Skeletal muscle tissue (tissue), 4 donors: ENCODE measurements around the gene DNAJB2. TPM values are rescaled to one million over a fixed set of nuclear protein-coding genes. Genes with fewer than 3 reads are reported as not detected.

Experiments used
- H3K27ac ChIP-seq: one replicate; pipeline ENCODE4 v1.7.0; 2013; ENCODE audit warnings: mild to moderate bottlenecking, low read depth, low read length, inconsistent platforms
- H3K27me3 ChIP-seq, 3 donors: one replicate each; pipeline ENCODE4 v1.7.0; 2013; ENCODE audit warnings: low read length in 3 of 3; ENCODE audit not compliant: control insufficient read depth in 3 of 3, insufficient read depth in 3 of 3
- H3K36me3 ChIP-seq, 3 donors: one replicate each; pipeline ENCODE4 v1.7.0; 2013; ENCODE audit warnings: low read length in 3 of 3; ENCODE audit not compliant: control insufficient read depth in 3 of 3, insufficient read depth in 3 of 3
- H3K4me1 ChIP-seq, 3 donors: one replicate each; pipeline ENCODE4 v1.7.0; 2013; ENCODE audit warnings: low read length in 3 of 3, mild to moderate bottlenecking in 3 of 3; ENCODE audit not compliant: control insufficient read depth in 3 of 3, insufficient read depth in 3 of 3
- H3K4me3 ChIP-seq, 3 donors: one replicate each; pipeline ENCODE4 v1.7.0; 2013; ENCODE audit warnings: low read length in 3 of 3
- H3K9ac ChIP-seq, 3 donors: one replicate each; pipeline ENCODE4 v1.7.0; 2013; ENCODE audit warnings: low read length in 3 of 3, mild to moderate bottlenecking in 3 of 3, moderate library complexity in 2 of 3, low read depth in 1 of 3
- H3K9me3 ChIP-seq, 3 donors: one replicate each; pipeline ENCODE4 v1.7.0; 2013; ENCODE audit warnings: low read length in 3 of 3; ENCODE audit not compliant: control insufficient read depth in 3 of 3
- total RNA-seq: library from RNA; depleted of rRNA; stranded (reverse); fragments of >200 nt; gene quantifications from one replicate; pipeline ENCODE4 v1.2.3, GENCODE V29; 2014
- donor health status: Osteomylitis.

DNAJB2 gene
- total RNA-seq, 1 donor from 2014 or later: 49.6 TPM

DNA sequence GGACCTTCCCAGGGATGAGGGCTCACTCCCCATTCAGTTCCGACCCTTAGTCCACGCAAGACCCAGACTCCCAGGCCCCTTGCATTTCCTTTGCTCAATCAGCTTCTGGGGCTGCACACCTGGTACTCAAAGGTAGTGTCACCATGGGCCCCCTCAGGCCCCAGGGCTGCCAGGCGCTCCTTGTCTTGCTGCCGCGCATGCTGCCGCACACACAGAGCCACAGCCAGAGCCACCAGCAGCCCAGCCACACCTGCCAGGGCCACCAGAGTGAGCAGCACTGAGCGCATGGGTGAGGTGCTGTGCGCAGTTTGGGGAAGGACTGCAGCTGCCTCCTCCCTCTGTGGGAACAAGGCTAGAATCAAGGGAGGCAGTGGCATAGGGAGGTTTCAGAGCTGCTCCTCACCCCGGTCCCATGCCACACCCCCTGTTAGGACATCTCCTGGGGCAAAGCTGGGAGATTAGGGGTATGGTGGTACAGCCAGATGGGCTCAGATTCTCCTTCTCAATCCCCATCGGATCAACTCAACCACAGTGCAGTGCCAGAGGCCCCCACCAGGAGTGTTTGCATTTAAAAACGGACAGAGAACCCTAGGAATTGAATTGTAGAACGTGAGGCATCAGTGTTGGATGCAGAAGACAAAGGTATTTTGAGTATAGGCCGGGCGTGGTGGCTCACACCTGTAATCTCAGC is 18.7 kb downstream of the DNAJB2 start:
- Histone ChIP-seq H3K27me3 (peaks cover 0 to 23% (median 20%) of the 10 kb centered on the region in 3 donors), H3K27ac (no peak overlapping the region), H3K9me3 (no peaks in the 10 kb centered on the region), H3K4me1 (peaks cover 11 to 20% (median 12%) of the 10 kb centered on the region in 3 donors), H3K9ac (no peak overlapping the region), H3K4me3 (no peak overlapping the region), H3K36me3 (no peaks in the 10 kb centered on the region)

DNA sequence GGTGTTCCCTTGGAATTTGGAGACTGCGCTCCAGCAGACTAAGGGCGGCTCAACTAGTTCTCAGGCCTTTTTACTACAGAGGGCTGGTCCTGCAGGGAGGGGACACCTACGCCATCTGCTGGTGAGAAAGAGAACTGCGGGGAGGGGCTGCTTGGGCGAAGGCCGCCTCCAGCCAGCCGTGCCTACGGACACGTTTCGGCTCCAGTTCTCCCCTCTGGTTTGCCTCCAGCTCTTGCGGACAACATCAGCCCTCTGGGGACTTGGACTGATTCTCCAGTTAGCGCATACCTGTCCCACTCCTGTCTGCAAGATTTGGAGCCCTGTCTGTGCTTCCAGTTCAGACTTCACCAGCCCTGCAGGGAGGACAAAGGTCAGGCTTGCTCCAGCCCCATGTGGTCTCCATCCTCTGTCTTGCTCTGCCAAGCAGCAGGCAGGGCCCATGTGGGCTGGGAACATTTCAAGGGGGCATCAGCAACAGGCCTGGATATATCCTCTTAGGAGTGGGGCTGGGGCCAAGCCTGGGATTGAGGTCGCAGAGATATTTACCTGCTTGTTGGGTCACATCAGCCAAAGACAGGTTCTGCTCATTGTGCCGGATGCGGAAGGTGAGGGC is 19.7 kb downstream of the DNAJB2 start:
- no peak overlapping the region for H3K27ac ChIP-seq
- peaks cover 4 to 31% (median 25%) of the 10 kb centered on the region in 3 donors for H3K27me3 ChIP-seq
- peak overlapping the region; percentile 30 to 45 (median 32) for H3K9ac ChIP-seq
- peak overlapping the region in 2 of 3 donors; percentile 13 to 43 for H3K4me3 ChIP-seq
- H3K9me3 ChIP-seq: no peaks in the 10 kb centered on the region
- H3K36me3 ChIP-seq: no peaks in the 10 kb centered on the region
- peaks cover 11 to 20% (median 12%) of the 10 kb centered on the region in 3 donors for H3K4me1 ChIP-seq

DNA sequence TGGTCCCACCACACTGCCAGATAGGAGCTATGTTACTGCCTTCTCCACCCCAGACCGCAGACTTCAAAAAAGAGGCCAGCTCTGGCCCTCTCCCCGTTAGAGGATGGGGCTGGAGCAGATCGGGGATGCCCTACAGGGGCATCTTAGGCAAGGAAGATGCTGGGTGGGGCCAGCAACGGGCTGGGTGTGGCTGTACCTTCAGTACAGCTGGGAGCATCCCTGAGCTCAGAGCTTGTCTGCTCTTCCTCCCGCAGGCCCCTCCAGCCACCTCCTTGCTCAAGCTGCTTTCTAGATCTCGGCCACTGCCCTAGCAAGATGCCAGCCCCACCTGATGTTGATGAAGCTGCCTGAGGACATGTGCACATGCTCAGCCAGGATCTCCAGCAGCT is 20.2 kb downstream of the DNAJB2 start:
- H3K27me3 ChIP-seq: peaks cover 4 to 32% (median 26%) of the 10 kb centered on the region in 3 donors

DNA sequence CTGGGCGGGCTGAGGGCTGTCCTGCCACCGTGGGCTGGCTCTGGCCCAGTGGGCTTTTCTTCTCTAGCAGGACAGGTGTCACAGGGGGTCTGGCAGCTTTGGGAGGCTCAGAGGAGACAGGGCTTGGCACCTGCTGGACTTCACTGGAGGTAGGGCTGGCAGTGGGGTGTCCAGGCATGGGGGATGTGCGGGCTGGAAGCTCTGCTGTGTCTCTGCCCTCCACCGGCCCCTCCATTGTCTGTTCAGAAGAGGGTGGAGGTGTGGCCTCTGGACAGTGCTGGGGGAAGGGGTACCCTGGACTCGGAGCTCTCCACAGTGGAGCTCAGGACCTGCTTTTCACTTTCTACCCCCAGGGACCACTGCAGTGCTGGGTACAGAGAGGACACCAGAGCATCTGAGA is 20.9 kb downstream of the DNAJB2 start:
- H3K4me3 ChIP-seq: no peak overlapping the region
- no peaks in the 10 kb centered on the region for H3K9me3 ChIP-seq
- H3K4me1 ChIP-seq: peaks cover 5 to 10% (median 5%) of the 10 kb centered on the region in 3 donors
- peaks cover 4 to 32% (median 26%) of the 10 kb centered on the region in 3 donors for H3K27me3 ChIP-seq
- H3K9ac ChIP-seq: no peak overlapping the region
- no peaks in the 10 kb centered on the region for H3K36me3 ChIP-seq
- H3K27ac ChIP-seq: no peak overlapping the region

More for the DNA sequence above, 20.2 kb downstream of the DNAJB2 start:
- Histone ChIP-seq H3K4me1 (peaks cover 8 to 15% (median 8%) of the 10 kb centered on the region in 3 donors), H3K36me3 (no peaks in the 10 kb centered on the region), H3K9me3 (no peaks in the 10 kb centered on the region), H3K9ac (peak overlapping the region in 1 of 3 donors; percentile 32), H3K4me3 (no peak overlapping the region), H3K27ac (no peak overlapping the region)

DNA sequence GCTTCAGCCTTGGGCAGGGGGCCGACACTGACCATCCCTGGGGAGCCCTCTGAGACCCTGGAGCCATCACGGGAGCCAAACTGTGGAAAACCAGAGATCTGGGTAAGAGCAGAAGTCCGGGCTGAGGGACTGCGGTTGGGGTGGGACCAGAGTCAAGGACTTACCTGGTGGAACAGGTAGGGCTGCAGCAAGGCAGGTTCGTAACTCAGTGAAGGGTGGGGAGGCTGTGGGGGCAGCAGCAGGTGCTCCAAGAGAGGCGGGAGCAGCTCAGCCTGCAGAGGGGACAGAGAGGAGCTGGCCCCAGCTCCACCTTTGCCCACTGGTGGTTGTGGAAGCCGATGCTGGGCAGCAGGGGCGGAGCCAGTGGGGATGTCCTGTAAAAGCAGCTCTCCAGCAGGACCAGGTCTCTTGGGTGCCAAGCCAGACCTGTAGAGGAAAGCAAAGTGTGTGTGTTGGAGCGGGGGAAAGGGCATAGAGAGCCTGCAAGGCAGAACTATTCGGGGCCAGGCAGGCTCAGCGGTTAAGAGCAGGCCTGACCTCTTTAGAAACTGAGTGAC is 23.3 kb downstream of the DNAJB2 start:
- Histone ChIP-seq H3K36me3 (no peaks in the 10 kb centered on the region), H3K27me3 (peaks cover 14 to 35% (median 29%) of the 10 kb centered on the region in 3 donors), H3K9me3 (no peaks in the 10 kb centered on the region), H3K4me3 (no peak overlapping the region), H3K27ac (no peak overlapping the region), H3K9ac (no peak overlapping the region), H3K4me1 (peaks cover 3 to 6% (median 3%) of the 10 kb centered on the region in 3 donors)

DNA sequence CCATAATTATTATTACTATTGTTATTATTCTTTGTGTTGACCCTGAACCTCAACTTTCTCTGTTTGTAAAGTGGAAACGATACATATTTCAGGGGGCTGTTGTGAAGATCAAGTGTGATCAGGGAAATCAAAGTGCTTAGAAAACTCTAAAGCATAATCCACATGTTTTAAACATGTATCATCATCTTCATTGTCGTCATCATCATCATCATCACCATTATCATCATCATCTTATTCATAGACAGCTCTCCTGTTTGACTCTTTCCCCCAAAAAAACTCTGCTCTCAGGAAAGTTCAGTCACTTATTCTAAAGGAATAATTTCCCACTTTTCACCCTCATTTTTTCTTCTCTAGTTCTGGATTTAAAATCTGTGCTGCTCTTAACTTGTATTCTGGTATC is 25.1 kb downstream of the DNAJB2 start:
- H3K27me3 ChIP-seq: peaks cover 18 to 42% (median 38%) of the 10 kb centered on the region in 3 donors
- no peaks in the 10 kb centered on the region for H3K9me3 ChIP-seq
- H3K27ac ChIP-seq: no peak overlapping the region
- H3K4me3 ChIP-seq: no peak overlapping the region
- no peaks in the 10 kb centered on the region for H3K36me3 ChIP-seq
- no peaks in the 10 kb centered on the region for H3K4me1 ChIP-seq
- no peak overlapping the region for H3K9ac ChIP-seq

DNA sequence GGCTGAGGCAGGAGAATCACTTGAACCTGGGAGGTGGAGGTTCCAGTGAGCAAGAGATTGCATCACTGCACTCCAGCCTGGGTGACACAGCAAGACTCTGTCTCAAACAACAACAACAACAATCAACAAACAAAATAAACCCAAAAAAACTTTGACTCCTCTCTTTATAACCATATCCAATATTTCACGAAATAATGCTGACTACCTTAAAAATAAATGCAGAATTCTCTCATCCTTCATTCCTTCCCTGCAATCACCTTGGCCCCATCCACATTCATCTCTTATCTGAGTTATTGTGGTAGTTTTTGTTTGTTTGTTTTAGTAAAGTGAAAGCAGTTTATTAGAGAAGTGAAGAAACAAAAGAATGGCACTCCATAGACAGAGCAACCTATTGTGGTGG is 26.9 kb downstream of the DNAJB2 start:
- peaks cover 30 to 52% (median 47%) of the 10 kb centered on the region in 3 donors for H3K27me3 ChIP-seq
- H3K4me3 ChIP-seq: no peak overlapping the region
- no peak overlapping the region for H3K27ac ChIP-seq
- no peak overlapping the region for H3K9ac ChIP-seq
- H3K9me3 ChIP-seq: no peaks in the 10 kb centered on the region
- no peaks in the 10 kb centered on the region for H3K36me3 ChIP-seq
- H3K4me1 ChIP-seq: no peaks in the 10 kb centered on the region

DNA sequence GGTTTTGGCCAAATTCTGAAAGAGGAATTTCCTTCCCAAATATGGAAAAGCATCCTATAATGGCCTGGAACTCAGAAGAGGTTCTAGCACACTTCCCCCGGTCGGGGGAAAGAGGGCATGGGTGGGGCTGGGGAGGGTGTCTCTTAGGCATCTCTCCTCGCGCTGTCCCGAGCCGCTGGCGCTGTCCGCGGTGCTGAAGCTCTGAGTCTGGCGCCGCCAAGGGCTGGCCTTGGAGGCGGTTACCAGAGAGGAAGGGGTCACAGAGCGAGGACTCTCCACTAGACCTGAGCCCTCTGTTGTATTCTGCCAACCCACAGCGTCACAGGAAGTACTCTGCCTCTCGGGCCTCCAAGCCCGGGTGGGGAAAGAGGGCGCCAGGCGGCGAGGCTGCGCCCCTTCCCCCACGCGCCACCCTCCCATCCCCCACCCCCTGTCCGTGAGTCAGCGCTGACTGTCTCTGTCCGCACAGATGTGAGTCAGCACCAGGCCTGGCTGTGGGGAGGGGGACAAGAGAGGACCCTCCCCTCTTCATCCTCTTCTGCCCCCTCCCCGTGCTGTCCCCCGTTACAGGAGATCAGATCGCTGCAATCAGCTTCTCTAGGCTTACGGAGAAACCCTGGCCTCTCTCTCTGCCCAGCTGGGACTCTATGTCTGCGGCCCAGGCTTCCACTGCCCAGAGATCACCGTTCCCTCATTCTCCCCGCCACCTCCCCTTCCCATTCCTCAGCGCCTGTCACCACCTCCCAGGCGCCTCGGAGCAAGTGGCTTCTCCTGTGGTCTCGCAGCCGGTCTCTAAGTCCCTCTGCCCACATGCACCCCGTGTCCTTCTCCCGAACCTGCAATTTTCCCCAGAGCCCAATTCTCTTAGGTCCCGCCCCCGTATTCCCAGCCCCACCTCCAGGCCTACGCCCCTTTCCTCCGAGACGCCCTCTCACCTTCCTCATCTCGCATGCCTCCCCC is 29.3 kb downstream of the DNAJB2 start:
- H3K9me3 ChIP-seq: no peaks in the 10 kb centered on the region
- no peak overlapping the region for H3K27ac ChIP-seq
- no peaks in the 10 kb centered on the region for H3K4me1 ChIP-seq
- no peak overlapping the region for H3K4me3 ChIP-seq
- H3K36me3 ChIP-seq: no peaks in the 10 kb centered on the region
- H3K27me3 ChIP-seq: peaks cover 30 to 33% (median 33%) of the 10 kb centered on the region in 3 donors
- H3K9ac ChIP-seq: no peak overlapping the region

DNA sequence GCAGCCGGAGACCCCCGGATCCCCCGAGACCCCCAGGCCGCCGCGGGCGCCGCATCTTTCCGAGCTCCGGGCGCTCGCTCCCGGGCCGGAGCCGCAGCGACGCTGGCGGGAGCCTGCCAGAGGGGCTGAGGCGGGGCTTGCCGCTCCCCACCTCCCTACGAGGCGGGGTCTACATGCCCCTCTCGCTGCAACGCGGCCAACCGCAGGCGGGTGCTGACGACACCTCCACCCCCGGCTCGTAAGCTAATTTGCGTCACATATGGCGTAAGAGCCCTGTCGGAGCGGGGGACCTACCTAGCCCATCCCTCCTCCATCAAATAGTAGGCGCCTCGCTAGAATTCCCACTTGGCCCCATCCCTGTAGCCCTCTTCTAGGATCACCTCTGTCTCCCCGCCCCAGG is 30.1 kb downstream of the DNAJB2 start, which contains the start of gene PTPRN:
Gene PTPRN, minus strand, starts transcription at position 124 of the 400 bp plus-strand sequence. Its CDS starts 69 bp downstream, at position 55.
- H3K27ac ChIP-seq: no peak within 1 kb of the TSS
- H3K4me3 ChIP-seq: no peak within 1 kb of the TSS
- H3K9me3 ChIP-seq: no peaks in the 10 kb centered on the region
- no peaks in the 10 kb centered on the region for H3K4me1 ChIP-seq
- H3K27me3 ChIP-seq: peaks cover 27 to 29% (median 28%) of the 10 kb centered on the region in 3 donors
- H3K9ac ChIP-seq: no peak within 1 kb of the TSS
- H3K36me3 ChIP-seq: no peaks in the 10 kb centered on the region
